Measurements from ENCODE around the gene KRT72. TPM values are rescaled to one million over a fixed set of nuclear protein-coding genes. Genes with fewer than 3 reads are reported as not detected.

The KRT72 gene
- total RNA-seq, 4 donors from 2014 or later: not detected

DNA sequence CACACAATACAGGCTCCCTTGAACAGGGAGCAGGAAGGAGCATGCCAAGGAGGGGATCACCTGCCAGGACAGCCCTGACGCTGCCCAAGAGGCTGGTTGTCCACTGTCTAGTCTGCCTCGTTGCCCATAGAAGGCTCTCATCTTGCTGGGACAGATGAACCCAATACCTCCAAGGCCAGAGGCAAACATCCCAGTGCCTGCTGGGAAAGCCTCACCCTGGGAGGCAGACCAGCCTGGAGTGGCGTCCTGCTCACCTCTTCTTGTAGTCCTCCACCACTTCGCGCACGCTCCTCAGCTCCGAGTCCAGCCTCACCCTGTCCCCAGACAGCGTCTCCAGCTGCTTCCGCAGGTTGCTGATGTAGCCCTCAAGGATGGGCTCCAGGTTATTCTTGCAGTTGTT lies 14.6 kb upstream of the KRT72 start:
- TF ChIP-seq POLR2AphosphoS5 (IDR thresholded peaks at IDR 0.05) (no peak), POLR2A (IDR thresholded peaks at IDR 0.05; ENCODE audit: low read depth) (no peak), EP300 (IDR thresholded peaks at IDR 0.05) (no peak)
- TF ChIP-seq, protein P1, sequence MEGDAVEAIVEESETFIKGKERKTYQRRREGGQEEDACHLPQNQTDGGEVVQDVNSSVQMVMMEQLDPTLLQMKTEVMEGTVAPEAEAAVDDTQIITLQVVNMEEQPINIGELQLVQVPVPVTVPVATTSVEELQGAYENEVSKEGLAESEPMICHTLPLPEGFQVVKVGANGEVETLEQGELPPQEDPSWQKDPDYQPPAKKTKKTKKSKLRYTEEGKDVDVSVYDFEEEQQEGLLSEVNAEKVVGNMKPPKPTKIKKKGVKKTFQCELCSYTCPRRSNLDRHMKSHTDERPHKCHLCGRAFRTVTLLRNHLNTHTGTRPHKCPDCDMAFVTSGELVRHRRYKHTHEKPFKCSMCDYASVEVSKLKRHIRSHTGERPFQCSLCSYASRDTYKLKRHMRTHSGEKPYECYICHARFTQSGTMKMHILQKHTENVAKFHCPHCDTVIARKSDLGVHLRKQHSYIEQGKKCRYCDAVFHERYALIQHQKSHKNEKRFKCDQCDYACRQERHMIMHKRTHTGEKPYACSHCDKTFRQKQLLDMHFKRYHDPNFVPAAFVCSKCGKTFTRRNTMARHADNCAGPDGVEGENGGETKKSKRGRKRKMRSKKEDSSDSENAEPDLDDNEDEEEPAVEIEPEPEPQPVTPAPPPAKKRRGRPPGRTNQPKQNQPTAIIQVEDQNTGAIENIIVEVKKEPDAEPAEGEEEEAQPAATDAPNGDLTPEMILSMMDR (IDR thresholded peaks at IDR 0.05): no peak
- intact Hi-C loops (cut with DNase I): no loop called here
- WGBS: 90% methylated on average over 9 of the region's 9 CpGs
- no peaks in the 10 kb centered on the region for H3K9me3 ChIP-seq
- no peaks in the 10 kb centered on the region for H3K36me3 ChIP-seq
- DNase-seq (ENCODE audit: extremely low spot score): peak; percentile 50
- H3K4me1 ChIP-seq: no peaks in the 10 kb centered on the region
- peaks cover 0 to 25% (median 0%) of the 10 kb centered on the region in 4 donors for H3K27me3 ChIP-seq
- no peak overlapping the region for H3K4me3 ChIP-seq
- H3K27ac ChIP-seq (replicated peaks in 1 of 4): no peak overlapping the region

DNA sequence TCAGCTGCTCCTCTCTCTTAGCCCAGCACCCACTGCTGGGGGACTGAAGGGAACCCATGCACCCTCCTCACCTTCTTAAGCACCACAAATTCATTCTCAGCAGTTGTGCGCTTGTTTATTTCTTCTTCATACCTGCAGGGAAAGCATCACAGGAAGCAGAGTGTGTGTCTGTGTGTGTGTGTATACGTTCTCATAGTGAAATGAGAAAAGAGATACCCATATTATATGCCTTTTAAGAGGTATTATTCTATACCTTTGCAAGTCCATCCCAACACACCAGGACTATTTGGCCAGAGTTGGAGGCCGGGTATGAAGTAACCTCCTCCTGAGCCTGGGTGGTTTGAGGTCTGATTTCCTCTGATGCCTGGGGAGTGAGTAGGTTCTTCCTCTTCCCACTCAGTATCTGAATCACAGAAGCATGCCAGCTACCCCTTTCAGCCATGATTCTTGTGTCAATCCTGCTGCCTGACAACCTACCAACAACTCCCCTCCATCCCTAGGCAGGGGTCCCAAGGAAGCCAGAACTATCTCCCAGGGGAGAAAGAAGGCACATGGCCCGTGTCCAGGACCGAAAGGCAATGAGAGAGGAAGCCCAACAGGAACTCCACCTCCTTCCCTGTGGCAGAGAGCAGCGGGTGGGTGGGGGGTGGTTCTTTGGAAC lies 14.1 kb upstream of the KRT72 start:
- intact Hi-C loops (cut with DNase I): no loop called here
- peaks cover 0 to 30% (median 0%) of the 10 kb centered on the region in 4 donors for H3K27me3 ChIP-seq
- H3K4me1 ChIP-seq: no peaks in the 10 kb centered on the region
- TF ChIP-seq POLR2AphosphoS5 (IDR thresholded peaks at IDR 0.05) (no peak), EP300 (IDR thresholded peaks at IDR 0.05) (no peak), POLR2A (IDR thresholded peaks at IDR 0.05; ENCODE audit: low read depth) (no peak)
- TF ChIP-seq, protein P1 (IDR thresholded peaks at IDR 0.05): no peak
- H3K4me3 ChIP-seq: no peak overlapping the region
- DNase-seq (ENCODE audit: extremely low spot score): peak; percentile 83
- H3K36me3 ChIP-seq: no peaks in the 10 kb centered on the region
- 66% methylated on average over 6 of the region's 6 CpGs for WGBS
- H3K9me3 ChIP-seq: no peaks in the 10 kb centered on the region
- H3K27ac ChIP-seq (replicated peaks in 1 of 4): no peak overlapping the region

DNA sequence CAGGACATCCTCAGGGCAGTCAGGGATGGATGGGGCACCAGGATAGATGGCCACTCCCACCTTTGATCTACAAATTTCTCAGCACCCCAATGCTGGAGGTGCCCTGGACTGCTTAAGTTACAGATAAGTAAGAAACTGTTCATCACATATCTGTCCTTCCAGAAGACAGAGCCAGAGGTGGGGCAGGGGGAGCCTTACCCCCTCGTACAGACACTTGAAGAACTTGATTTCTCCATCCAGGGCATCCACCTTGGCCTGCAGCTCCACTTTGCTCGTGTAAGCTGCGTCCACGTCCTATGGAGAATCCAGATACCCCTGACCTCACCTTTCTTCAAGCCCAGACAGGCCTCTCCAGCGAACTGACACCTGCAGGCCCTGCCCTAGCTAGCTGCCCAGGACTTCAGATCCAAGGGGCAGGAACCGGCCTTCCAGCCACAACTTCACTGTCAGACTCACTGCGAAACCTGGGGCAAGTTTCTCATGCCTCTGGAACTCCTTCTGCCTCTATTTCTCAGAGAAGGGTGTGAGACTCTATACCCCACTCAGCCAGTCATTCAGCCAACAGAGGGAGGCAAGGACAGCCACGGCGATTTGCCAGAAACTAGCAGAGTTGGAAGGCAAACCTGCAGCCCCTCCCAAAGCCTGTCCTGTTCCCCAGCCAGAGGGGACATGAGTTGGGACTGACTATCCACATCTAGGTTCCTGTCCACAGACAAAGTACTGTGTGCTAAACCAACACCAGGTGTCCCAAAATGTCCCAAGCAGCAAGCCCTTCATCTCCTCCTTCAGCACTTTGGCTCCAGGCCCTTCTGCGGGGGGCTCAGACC lies 13.3 kb upstream of the KRT72 start:
- Histone ChIP-seq H3K9me3 (no peaks in the 10 kb centered on the region), H3K27me3 (peaks cover 0 to 35% (median 0%) of the 10 kb centered on the region in 4 donors), H3K27ac (replicated peaks in 1 of 4) (no peak overlapping the region), H3K4me1 (no peaks in the 10 kb centered on the region), H3K36me3 (no peaks in the 10 kb centered on the region), H3K4me3 (no peak overlapping the region)
- DNase-seq (ENCODE audit: extremely low spot score): peak; percentile 62
- no peak for TF ChIP-seq POLR2AphosphoS5 (IDR thresholded peaks at IDR 0.05)
- TF ChIP-seq, protein P1 (IDR thresholded peaks at IDR 0.05): no peak
- intact Hi-C loops (cut with DNase I): no loop called here
- 88% methylated on average over 10 of the region's 10 CpGs for WGBS

DNA sequence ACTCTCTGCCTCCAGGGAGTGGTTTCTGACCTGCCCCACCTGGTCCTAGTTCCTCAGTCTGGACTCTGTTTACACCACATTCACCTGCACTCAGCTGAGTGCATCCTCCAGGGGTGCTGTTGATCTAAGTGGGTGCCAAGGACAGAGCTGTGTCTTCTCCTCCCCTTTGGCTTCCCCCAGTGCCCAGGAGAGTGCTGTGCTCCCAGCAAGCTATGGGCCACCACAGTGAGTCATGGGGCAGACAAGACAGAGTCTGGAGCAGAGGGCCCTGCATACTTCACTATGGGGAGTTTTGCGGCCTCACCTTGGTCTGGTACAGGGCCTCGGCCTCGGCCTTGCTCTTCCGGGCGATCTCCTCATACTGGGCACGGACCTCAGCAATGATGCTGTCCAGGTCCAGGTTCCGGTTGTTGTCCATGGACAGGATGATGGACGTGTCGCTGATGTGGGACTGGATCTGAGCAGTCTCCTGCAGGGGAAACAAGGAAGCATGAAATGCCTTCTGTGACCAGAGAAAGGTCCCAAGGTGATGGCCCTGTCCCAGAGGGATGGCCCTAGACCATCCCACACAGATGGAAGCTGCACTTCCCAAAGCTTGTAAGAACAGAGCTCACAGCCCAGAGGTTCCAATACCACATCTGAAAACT lies 12.2 kb upstream of the KRT72 start:
- TF ChIP-seq EP300 (IDR thresholded peaks at IDR 0.05) (no peak), POLR2AphosphoS5 (IDR thresholded peaks at IDR 0.05) (no peak), POLR2A (IDR thresholded peaks at IDR 0.05; ENCODE audit: low read depth) (no peak)
- TF ChIP-seq, protein P1 (IDR thresholded peaks at IDR 0.05): no peak
- peak; percentile 74 for DNase-seq (ENCODE audit: extremely low spot score)
- Histone ChIP-seq H3K4me1 (no peaks in the 10 kb centered on the region), H3K36me3 (no peaks in the 10 kb centered on the region), H3K27me3 (peaks cover 0 to 36% (median 0%) of the 10 kb centered on the region in 4 donors), H3K27ac (replicated peaks in 1 of 4) (no peak overlapping the region), H3K4me3 (no peak overlapping the region), H3K9me3 (no peaks in the 10 kb centered on the region)
- intact Hi-C loops (cut with DNase I): no loop called here
- WGBS: 70% methylated on average over 2 of the region's 9 CpGs

All from esophagus muscularis mucosa (tissue), 4 donors.